Fibroblast of upper back skin (primary cell): ENCODE measurements around the gene ASIC2.

Source experiments
- DNase-seq: peaks from one replicate; pipeline ENCODE4 v3.0.0-alpha.2; 2013

ASIC2 gene

DNA sequence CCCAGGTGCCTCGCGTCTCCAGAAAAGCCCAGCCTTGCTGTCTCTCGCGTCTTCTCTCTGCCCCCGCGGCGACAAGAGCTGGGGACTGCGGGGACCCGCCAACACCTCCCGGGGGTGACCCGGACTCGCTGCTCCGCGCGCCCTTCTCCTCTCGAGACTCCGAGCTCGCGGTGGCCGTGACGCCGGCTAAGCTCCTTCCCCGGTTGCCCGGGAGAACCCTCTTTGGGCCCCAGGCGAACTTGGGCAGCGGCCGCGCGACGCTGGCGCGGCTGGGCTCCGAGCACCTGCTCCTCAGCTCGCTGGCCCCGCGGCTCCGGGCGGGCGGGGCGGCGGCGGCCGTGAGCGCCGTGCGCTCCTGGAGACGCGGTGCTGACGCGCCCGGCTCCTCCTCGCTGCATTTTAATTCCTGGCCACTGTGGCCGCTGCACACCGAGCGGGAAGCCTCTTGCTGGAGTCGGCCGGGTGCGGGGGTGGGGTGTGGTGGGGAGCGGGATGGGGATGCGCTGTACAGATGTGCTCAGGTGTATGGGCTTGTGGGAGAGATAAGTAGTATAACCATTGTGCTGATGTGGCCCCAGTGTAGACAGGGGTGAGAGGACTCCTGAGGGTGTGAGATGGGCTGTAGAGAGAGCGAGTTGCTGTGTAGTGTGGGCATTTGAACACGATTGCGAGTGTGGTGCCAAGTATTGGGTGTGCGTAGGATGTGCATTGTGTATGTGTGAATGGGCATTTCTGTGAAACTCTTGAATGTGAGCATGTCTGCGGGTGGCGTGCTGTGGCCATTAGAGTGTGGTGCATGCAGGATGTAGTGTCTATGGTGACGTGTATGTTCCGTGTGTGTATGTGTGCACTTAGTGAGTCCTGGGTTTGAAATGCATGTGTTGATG lies at the start of gene ASIC2:
Gene ASIC2, minus strand, starts transcription at position 315 of the 887 bp plus-strand sequence.
- no peak for DNase-seq

DNA sequence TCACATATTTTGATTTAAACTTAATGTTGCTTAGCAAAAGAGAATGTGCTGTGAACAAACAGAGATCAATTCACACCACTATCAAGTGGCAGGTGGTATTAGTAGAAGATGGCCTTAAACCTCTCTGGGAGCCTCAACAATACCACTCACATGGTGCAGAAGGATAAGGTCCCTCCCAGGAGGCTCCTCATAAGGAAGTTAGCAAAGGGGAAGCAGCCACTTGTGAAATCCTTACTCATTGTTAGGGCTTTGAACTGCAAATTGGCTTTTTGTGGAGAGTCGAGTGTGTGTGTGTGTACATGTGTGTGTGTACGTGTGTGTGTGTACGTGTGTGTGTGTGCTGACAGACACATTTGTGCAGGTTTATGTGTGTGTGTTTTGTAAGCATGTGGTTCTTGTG lies 48.9 kb upstream of the ASIC2 start:
- no peak for DNase-seq

GRCh38 chr17:33338242-33338641 lies 45.1 kb upstream of the ASIC2 start:
- DNase-seq, result no peak

GRCh38 chr17:33335491-33336173 lies 42.5 kb upstream of the ASIC2 start:
- DNase-seq, result no peak

- no peak for DNase-seq
Measured at GRCh38 chr17:33334703-33335102, 41.6 kb upstream of the ASIC2 start.

GRCh38 chr17:33330877-33331276 lies 37.8 kb upstream of the ASIC2 start:
- DNase-seq, result no peak

DNA sequence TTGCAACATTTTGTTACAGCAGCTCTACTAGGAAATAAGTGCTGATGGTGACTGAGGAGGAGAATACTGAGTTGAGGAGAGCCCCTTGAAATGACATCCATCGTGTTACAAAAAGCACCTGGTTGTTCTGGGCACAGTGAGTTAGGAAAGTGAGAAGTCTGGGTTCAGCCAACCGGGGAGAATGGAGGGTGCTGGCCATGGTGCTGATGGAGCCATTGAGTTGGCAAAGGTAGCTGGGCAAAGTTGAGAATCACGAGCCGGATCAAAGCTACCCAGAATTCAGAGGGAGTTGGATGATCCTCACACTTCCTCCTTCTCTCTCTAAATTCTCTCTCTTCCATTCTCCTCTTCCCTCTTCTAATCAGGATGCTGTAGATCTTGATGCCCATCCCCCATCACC lies 35.0 kb upstream of the ASIC2 start:
- DNase-seq, result no peak

GRCh38 chr17:33324736-33325135 lies 31.6 kb upstream of the ASIC2 start:
- no peak for DNase-seq

DNA sequence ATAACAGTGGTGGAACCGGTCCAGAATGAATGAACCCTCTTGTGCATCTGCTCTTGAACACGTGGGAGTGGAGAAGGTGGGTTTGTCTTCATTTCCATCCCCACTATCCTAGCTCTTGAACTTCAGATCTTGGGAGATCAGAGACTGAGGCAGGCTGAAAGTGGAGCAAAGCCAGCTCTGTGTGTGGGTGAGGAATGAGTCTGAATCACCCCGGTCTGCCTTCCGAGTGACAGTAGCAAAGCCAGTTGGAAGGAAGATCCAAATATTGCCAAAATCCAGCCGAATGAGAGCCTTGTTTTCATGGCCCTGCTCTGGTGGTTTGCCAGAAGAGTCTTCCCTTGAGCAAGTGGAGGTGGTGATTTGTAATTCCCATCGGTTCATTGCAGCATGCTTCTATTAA lies 29.0 kb upstream of the ASIC2 start:
- no peak for DNase-seq

DNA sequence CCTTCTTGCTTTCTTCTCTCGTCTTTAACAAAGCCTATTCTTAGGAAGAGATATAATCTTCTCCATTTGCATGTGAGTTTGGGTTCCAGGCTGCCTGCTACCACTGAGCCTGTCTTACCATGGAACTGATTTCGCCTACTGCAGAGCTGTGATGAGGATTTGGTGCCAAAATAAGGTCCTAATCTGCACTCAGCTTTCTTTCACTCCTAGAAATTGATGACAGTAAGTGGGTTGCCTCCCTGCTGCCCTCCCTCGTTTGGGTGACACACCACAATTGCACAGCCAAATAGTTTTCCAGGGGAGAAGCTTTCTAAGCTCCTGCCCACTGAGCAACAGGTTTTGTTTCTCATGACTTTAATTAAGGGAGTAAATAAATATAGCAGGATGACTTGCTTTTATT lies 25.1 kb upstream of the ASIC2 start:
- no peak for DNase-seq

- DNase-seq, result no peak
Measured at GRCh38 chr17:33316746-33317145, 23.7 kb upstream of the ASIC2 start.

DNA sequence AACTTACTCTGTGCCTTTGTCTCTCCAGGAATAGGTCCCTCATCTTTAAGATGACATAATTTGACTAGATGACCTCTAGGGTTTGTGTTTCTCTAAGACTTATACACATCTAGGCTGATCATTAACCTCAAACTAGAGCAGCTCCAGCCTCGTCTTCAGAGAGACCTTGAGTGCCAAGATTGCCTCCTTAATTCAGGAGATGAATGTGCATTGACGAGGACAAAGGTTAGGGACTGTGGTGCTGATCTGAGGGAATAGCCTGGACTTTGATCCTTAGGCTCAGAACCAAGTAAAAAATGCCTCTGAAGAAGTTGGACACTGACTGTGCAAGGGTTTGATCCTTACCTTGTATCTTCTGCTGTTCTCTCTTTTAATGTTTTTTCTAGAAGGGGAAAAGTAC lies 17.2 kb upstream of the ASIC2 start:
- DNase-seq, result no peak

- no peak for DNase-seq
Measured at GRCh38 chr17:33303254-33303653, 10.2 kb upstream of the ASIC2 start.

DNA sequence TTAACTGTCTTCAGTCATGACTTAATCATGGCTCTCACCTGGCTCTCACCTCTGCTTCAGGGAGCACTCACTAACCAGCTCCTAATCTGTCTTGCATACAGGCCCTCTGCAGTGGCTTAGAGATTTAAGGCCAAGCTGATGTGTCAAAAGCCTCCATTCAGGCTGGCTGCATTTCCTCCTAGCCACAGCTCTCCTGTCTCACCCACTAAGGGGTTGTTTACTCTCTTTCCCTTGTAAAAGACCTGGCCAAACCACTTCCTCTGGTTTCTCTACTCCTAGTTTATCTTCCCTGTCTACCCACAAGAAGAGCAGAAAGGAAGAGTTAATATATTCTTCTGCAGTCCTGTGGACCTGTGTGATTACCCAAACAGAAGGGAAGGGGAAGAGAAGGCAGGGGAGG lies 9.3 kb upstream of the ASIC2 start:
- DNase-seq, result no peak

DNA sequence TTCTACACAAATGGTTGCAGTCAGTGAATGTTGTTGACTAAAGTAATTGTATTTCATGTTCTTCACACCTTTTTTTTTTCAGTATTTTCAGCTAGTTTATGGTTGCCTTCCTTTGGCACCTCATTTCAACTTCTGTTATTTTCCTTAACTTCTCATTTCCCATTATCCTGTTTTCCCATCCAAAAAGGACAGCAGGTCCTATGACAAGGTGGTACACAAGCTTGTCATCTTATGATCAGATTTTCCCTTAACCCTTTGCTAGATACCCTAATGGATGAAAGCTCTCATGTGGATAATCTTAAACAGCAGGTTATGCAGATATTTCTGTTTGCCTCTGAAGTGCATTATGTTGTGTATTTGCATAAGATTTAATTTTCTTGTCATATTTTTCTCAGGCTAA lies 7.1 kb upstream of the ASIC2 start:
- DNase-seq, result no peak

- DNase-seq, result no peak
Measured at GRCh38 chr17:33299115-33299514, 6.0 kb upstream of the ASIC2 start.

GRCh38 chr17:33297643-33298042 lies 4.5 kb upstream of the ASIC2 start:
- no peak for DNase-seq

DNA sequence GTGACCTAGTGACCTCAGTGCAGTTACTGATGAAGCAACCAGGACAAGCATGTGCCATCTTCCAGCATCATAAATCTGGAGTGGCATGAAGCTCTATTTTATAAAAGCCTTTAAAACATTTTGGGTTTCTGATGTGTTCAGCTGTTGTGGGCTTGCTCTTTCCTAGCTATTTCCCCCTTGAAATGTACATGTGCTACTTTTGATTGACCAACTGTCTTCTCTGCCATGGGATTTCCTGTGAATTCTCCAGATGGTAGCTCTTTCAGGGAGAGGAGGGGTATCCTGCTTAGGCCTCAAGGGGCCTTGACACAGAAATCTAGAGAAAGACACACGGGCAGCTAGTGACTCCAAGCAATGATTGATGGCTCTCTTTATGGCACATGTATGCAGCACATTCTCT lies 1.9 kb upstream of the ASIC2 start:
- DNase-seq, result no peak

GRCh38 chr17:33292201-33292980 lies 704 bp downstream of the ASIC2 start:
- no peak for DNase-seq

GRCh38 chr17:33291248-33292200 lies 1.6 kb downstream of the ASIC2 start:
- peak; percentile 4 for DNase-seq

GRCh38 chr17:33290253-33290652 lies 2.8 kb downstream of the ASIC2 start:
- DNase-seq, result no peak

GRCh38 chr17:33288954-33289353 lies 4.1 kb downstream of the ASIC2 start:
- DNase-seq, result no peak
